Esophagus muscularis mucosa (tissue), 4 donors: ENCODE measurements around the gene TEX48. TPM values are rescaled to one million over a fixed set of nuclear protein-coding genes. Genes with fewer than 3 reads are reported as not detected.

Experiments used
- DNase-seq: peaks from one replicate; pipeline ENCODE4 v3.0.0-alpha.2; 2017; ENCODE audit errors: extremely low spot score
- H3K27ac ChIP-seq, 4 donors: fragments of 200-600 bp; sonication (generic); replicated peaks in 1 of 4; 1 replicate in 3 of 4; 2 replicates in 1 of 4; pipeline ENCODE4 v1.5.1; 2016 to 2019; ENCODE audit warnings: mild to moderate bottlenecking in 1 of 4
- H3K27me3 ChIP-seq, 4 donors: fragments of 200-600 bp; sonication (generic); one replicate each; pipeline versions ENCODE4 v1.5.1 to v1.6.0; 2016 to 2019
- H3K36me3 ChIP-seq, 4 donors: fragments of 200-600 bp; sonication (generic); one replicate each; pipeline ENCODE4 v1.5.1; 2016 to 2019
- H3K4me1 ChIP-seq, 4 donors: fragments of 200-600 bp; sonication (generic); one replicate each; pipeline ENCODE4 v1.5.1; 2016 to 2019
- H3K4me3 ChIP-seq, 4 donors: fragments of 200-600 bp; sonication (generic); 1 replicate in 2 of 4; 2 replicates in 2 of 4; pipeline ENCODE4 v1.5.1; 2016 to 2019; ENCODE audit warnings: mild to moderate bottlenecking in 4 of 4, moderate library complexity in 1 of 4
- H3K9me3 ChIP-seq, 4 donors: fragments of 200-600 bp; sonication (generic); 1 replicate in 3 of 4; 2 replicates in 1 of 4; pipeline ENCODE4 v1.5.1; 2016 to 2019
- EP300 ChIP-seq: sonication (generic); formaldehyde crosslinking; IDR thresholded peaks from one replicate; pipeline ENCODE4 v1.6.1; 2017; ENCODE audit warnings: antibody characterized with exemption
- POLR2A ChIP-seq: fragments of 450-650 bp; IDR thresholded peaks from one replicate; pipeline ENCODE4 v1.6.1; 2017; ENCODE audit warnings: antibody characterized with exemption, moderate library complexity, mild to moderate bottlenecking, low read depth
- POLR2AphosphoS5 ChIP-seq, 2 donors: sonication (generic); formaldehyde crosslinking; IDR thresholded peaks; one replicate each; pipeline ENCODE4 v1.6.1; 2017; ENCODE audit warnings: antibody characterized with exemption in 2 of 2
- WGBS: methylation state at CpG from one replicate; pipeline ENCODE4 v1.1.5; 2018; 5-methylcytosine and 5-hydroxymethylcytosine counted together
- intact Hi-C: fragments of 100-400 bp; cut with DNase I; formaldehyde crosslinking; loops from one replicate; pipeline ENCODE4 v1.15.1; 2023
- total RNA-seq, 4 donors: library from RNA; depleted of rRNA; stranded (reverse); fragments of >200 nt; gene quantifications; one replicate each; pipeline versions ENCODE4 v1.1.0 to v1.2.1, GENCODE V29; 2016
- TF ChIP-seq, protein P1 (sequence below), 3 experiments: fragments of 200-600 bp in 2 of 3; fragments of 450-650 bp in 1 of 3; sonication (generic) in 2 of 3; IDR thresholded peaks; one replicate each; pipeline ENCODE4 v1.5.1; 2017 to 2019; ENCODE audit warnings: antibody characterized with exemption in 3 of 3, mild to moderate bottlenecking in 2 of 3, moderate library complexity in 1 of 3

The TEX48 gene
- total RNA-seq, 4 donors from 2014 or later: not detected

DNA sequence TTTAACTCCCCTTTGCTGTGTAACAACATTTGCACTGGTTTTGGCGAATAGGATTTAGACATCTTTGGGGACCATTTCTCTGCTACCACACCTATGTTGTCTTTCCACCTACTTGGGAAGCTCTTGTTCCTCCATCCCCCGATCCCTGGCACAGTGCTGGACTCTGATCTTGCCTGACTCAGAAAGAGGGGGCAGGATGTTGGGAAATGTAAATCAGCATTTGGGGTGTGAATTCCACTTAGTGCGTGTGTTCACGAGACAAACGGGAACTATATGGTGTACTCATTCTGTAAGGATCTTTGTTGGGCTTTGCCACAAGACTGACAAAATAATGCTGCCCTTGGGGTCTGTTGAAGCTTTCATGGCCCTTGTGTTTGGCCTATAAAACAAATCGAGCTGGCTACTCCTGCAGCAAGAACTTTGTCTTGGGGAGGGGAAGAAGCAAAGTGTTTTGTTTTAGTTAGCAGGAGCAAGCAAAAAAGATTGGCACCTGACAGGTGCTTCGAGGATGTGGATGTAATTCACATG is 52.4 kb downstream of the TEX48 start:
- Histone ChIP-seq H3K4me1 (no peaks in the 10 kb centered on the region), H3K9me3 (no peaks in the 10 kb centered on the region), H3K27me3 (no peaks in the 10 kb centered on the region), H3K4me3 (no peak overlapping the region), H3K27ac (no peak overlapping the region), H3K36me3 (peaks cover 43 to 96% (median 72%) of the 10 kb centered on the region in 4 donors)
- intact Hi-C loops: no loop called here
- WGBS: 85% methylated on average over 7 of the region's 7 CpGs
- no peak for DNase-seq
- TF ChIP-seq EP300 (no peak), POLR2A (no peak), POLR2AphosphoS5 (IDR thresholded peaks at IDR 0.05) (no peak)
- TF ChIP-seq, protein P1, sequence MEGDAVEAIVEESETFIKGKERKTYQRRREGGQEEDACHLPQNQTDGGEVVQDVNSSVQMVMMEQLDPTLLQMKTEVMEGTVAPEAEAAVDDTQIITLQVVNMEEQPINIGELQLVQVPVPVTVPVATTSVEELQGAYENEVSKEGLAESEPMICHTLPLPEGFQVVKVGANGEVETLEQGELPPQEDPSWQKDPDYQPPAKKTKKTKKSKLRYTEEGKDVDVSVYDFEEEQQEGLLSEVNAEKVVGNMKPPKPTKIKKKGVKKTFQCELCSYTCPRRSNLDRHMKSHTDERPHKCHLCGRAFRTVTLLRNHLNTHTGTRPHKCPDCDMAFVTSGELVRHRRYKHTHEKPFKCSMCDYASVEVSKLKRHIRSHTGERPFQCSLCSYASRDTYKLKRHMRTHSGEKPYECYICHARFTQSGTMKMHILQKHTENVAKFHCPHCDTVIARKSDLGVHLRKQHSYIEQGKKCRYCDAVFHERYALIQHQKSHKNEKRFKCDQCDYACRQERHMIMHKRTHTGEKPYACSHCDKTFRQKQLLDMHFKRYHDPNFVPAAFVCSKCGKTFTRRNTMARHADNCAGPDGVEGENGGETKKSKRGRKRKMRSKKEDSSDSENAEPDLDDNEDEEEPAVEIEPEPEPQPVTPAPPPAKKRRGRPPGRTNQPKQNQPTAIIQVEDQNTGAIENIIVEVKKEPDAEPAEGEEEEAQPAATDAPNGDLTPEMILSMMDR (IDR thresholded peaks at IDR 0.05): no peak

DNA sequence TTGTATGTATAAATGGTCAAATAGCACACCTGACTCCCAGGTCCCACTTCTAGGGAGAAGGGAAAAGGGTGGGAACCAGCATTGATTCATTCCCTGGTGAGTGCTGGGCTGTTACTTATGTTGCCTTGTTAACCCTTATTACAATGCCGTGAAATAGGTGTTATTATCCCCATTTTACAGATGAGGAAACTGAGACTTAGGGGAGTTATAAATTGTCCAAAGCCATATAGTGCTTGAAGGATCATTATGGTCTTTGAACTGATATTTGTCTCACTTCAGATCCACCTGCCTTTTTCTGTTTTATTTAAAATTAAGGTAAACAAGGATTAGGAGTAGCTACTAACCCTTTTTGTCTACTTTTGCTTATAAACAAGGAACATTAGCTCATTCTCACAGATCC is 54.4 kb downstream of the TEX48 start:
- no peaks in the 10 kb centered on the region for H3K27me3 ChIP-seq
- intact Hi-C loops: no loop called here
- H3K4me3 ChIP-seq: no peak overlapping the region
- H3K4me1 ChIP-seq: peaks cover 0 to 2% (median under 1%) of the 10 kb centered on the region in 4 donors
- no peak overlapping the region for H3K27ac ChIP-seq
- no peaks in the 10 kb centered on the region for H3K9me3 ChIP-seq
- H3K36me3 ChIP-seq: peaks cover 30 to 86% (median 55%) of the 10 kb centered on the region in 4 donors
- no peak for DNase-seq
- TF ChIP-seq EP300: no peak
- TF ChIP-seq POLR2A: no peak
- TF ChIP-seq, protein P1 (IDR thresholded peaks at IDR 0.05): no peak
- TF ChIP-seq POLR2AphosphoS5 (IDR thresholded peaks at IDR 0.05): no peak
- WGBS: 100% methylated on average over 1 of the region's 1 CpG

DNA sequence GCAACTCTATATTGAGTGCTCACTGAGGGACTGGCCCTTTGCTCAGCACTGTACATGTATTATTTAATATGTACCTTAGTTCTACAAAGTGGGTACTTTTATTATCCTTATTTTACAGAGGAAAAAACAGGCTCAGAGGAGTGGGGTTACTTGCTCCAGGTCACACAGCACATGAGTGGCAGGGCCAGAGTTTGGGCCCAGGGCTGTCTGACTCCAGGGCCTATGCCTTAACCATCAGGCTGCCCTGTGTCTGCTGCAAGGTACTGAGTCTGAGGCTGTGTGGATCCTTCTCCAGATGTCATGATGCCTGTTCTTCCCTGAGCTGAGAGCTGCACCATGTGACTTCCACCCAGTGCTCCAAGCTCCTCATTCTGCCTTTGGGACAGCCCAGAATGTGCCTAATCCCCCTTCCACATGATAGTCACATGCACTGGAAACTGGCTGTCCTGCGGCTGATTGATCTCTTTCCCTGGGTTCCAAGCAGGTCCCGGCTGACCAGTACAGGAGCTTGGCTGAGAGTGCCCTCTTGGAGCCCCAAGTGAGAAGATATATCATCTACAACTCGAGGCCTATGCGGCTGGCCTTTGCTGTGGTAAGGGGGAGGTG is 55.5 kb downstream of the TEX48 start:
- H3K27ac ChIP-seq: no peak overlapping the region
- H3K9me3 ChIP-seq: no peaks in the 10 kb centered on the region
- 87% methylated on average over 4 of the region's 4 CpGs for WGBS
- peaks cover 20 to 85% (median 50%) of the 10 kb centered on the region in 4 donors for H3K36me3 ChIP-seq
- no peak for DNase-seq
- no peaks in the 10 kb centered on the region for H3K27me3 ChIP-seq
- TF ChIP-seq EP300 (no peak), POLR2A (no peak), POLR2AphosphoS5 (IDR thresholded peaks at IDR 0.05) (no peak)
- TF ChIP-seq, protein P1 (IDR thresholded peaks at IDR 0.05): no peak
- intact Hi-C loops: no loop called here
- H3K4me3 ChIP-seq: no peak overlapping the region
- H3K4me1 ChIP-seq: peaks cover 0 to 11% (median 8%) of the 10 kb centered on the region in 4 donors

DNA sequence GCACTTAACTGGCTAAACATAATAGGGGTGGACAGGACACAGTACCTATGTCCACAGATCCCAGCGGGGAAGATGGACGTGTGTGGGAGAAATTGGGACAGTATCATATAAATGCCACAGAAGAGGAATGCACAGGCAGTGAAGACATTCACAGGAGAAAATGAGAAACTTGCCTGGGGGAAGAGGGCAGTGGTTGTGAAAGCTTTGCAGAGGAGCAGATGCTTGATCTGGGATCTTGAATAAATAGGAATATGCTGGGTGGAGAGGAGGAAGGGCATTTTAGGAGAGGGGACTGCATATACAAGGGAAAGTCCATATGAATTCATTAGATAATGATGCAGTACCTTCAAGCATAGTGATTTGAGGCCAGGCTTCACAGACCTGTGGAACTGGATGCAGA is 57.3 kb downstream of the TEX48 start:
- no peak overlapping the region for H3K27ac ChIP-seq
- peaks cover 14 to 71% (median 36%) of the 10 kb centered on the region in 4 donors for H3K36me3 ChIP-seq
- DNase-seq: no peak
- 93% methylated on average over 2 of the region's 2 CpGs for WGBS
- peaks cover 0 to 13% (median 9%) of the 10 kb centered on the region in 4 donors for H3K4me1 ChIP-seq
- H3K9me3 ChIP-seq: no peaks in the 10 kb centered on the region
- TF ChIP-seq EP300: no peak
- TF ChIP-seq, protein P1 (IDR thresholded peaks at IDR 0.05): no peak
- TF ChIP-seq POLR2AphosphoS5 (IDR thresholded peaks at IDR 0.05): no peak
- TF ChIP-seq POLR2A: no peak
- H3K27me3 ChIP-seq: no peaks in the 10 kb centered on the region
- intact Hi-C loops: no loop called here
- H3K4me3 ChIP-seq: no peak overlapping the region
